ENCODE data around the gene APOM. TPM values are rescaled to one million over a fixed set of nuclear protein-coding genes. Genes with fewer than 3 reads are reported as not detected.

Gene APOM
- total and polyA plus RNA-seq, 4 donors, result 89.8 to 587 (median 173) TPM

- TF ChIP-seq HNF4A (conservative IDR thresholded peaks at IDR 0.05), result no peak
- TF ChIP-seq MAX (IDR thresholded peaks at IDR 0.05), result no peak
- no peak for TF ChIP-seq CTCF (IDR thresholded peaks at IDR 0.05; ENCODE audit: low read depth, low read length, missing input control)
- TF ChIP-seq GABPA (IDR thresholded peaks at IDR 0.05 in 1 of 2, conservative IDR thresholded peaks at IDR 0.05 in 1 of 2), result no peak
- no peak for TF ChIP-seq RXRA (IDR thresholded peaks at IDR 0.05)
- TF ChIP-seq YY1 (IDR thresholded peaks at IDR 0.05), result no peak
- no peak for TF ChIP-seq JUND (IDR thresholded peaks at IDR 0.05)
- no peak for TF ChIP-seq REST (IDR thresholded peaks at IDR 0.05)
- TF ChIP-seq ZBTB33 (IDR thresholded peaks at IDR 0.05), result no peak
- no peak for TF ChIP-seq TAF1 (conservative IDR thresholded peaks at IDR 0.05)
- TF ChIP-seq FOXA2 (IDR thresholded peaks at IDR 0.05), result no peak
- no peak for TF ChIP-seq SP1 (IDR thresholded peaks at IDR 0.05)
- TF ChIP-seq ATF3 (IDR thresholded peaks at IDR 0.05), result no peak
- H3K27me3 ChIP-seq (ENCODE audit: control insufficient read depth in 4 of 4, insufficient read depth in 4 of 4, low read length in 3 of 4), result no peaks in the 10 kb centered on the region
- DNase-seq (ENCODE audit: low spot score), result no peak
- H3K9ac ChIP-seq (ENCODE audit: low read depth in 1 of 2, low read length in 2 of 2), result no peak overlapping the region
- no peak overlapping the region for H3K27ac ChIP-seq (ENCODE audit: low read depth in 1 of 2, low read length in 2 of 2)
- H3K36me3 ChIP-seq (ENCODE audit: control insufficient read depth in 4 of 4, insufficient read depth in 3 of 4, low read depth in 1 of 4, low read length in 3 of 4), result no peaks in the 10 kb centered on the region
- H3K4me1 ChIP-seq (ENCODE audit: control insufficient read depth in 4 of 4, insufficient read depth in 4 of 4, low read length in 3 of 4), result peaks cover 3 to 16% (median 12%) of the 10 kb centered on the region in 4 donors
- no peak overlapping the region for H3K4me3 ChIP-seq (ENCODE audit: low read depth in 1 of 3, low read length in 3 of 3)
- 76% methylated on average over 8 of the region's 8 CpGs for WGBS
- no peaks in the 10 kb centered on the region for H3K9me3 ChIP-seq (ENCODE audit: control insufficient read depth in 4 of 4, low read length in 3 of 4)
Measured at GRCh38 chr6:31614075-31614619, 41.5 kb upstream of the APOM start.

Data from liver (tissue), 9 donors.